Transverse colon (tissue), 4 donors: Measurements from ENCODE around the gene CAV2. TPM values are rescaled to one million over a fixed set of nuclear protein-coding genes. Genes with fewer than 3 reads are reported as not detected.

Source experiments
- DNase-seq: peaks from one replicate; pipeline ENCODE4 v3.0.0-alpha.2; 2019
- H3K27ac ChIP-seq, 4 donors: fragments of 200-600 bp; sonication (generic); 2 replicates each; pipeline ENCODE4 v1.5.1; 2016 to 2018; ENCODE audit warnings: inconsistent platforms in 4 of 4
- H3K27me3 ChIP-seq: fragments of 200-600 bp; sonication (generic); 2 replicates; pipeline ENCODE4 v1.5.1; 2017; ENCODE audit warnings: inconsistent platforms
- H3K36me3 ChIP-seq, 4 donors: fragments of 200-600 bp; sonication (generic); 2 replicates each; pipeline ENCODE4 v1.5.1; 2017 to 2019; ENCODE audit warnings: inconsistent platforms in 4 of 4
- H3K4me1 ChIP-seq, 4 donors: fragments of 200-600 bp; sonication (generic); 2 replicates each; pipeline ENCODE4 v1.5.1; 2017 to 2020; ENCODE audit warnings: inconsistent platforms in 4 of 4
- H3K4me3 ChIP-seq, 4 donors: fragments of 200-600 bp; sonication (generic); 1 replicate in 1 of 4; 2 replicates in 3 of 4; pipeline versions ENCODE4 v1.5.1 to v1.6.1; 2017 to 2019; ENCODE audit warnings: inconsistent platforms in 4 of 4
- H3K9me3 ChIP-seq, 2 donors: fragments of 200-600 bp; sonication (generic); 2 replicates each; pipeline ENCODE4 v1.5.1; 2017 to 2019; ENCODE audit warnings: inconsistent platforms in 2 of 2
- EP300 ChIP-seq: sonication (generic); formaldehyde crosslinking; IDR thresholded peaks from one replicate; pipeline ENCODE4 v1.6.1; 2017; ENCODE audit warnings: antibody characterized with exemption, low read depth
- POLR2A ChIP-seq: fragments of 450-650 bp; IDR thresholded peaks from one replicate; pipeline ENCODE4 v1.6.1; 2016; ENCODE audit warnings: antibody characterized with exemption, mild to moderate bottlenecking, moderate library complexity
- POLR2AphosphoS5 ChIP-seq, 3 donors: sonication (generic); formaldehyde crosslinking; IDR thresholded peaks; one replicate each; pipeline ENCODE4 v1.6.1; 2016; ENCODE audit warnings: antibody characterized with exemption in 3 of 3
- WGBS, 2 donors: methylation state at CpG; one replicate each; pipeline ENCODE4 v1.1.5; 2018; ENCODE audit warnings: low coverage in 1 of 2; 5-methylcytosine and 5-hydroxymethylcytosine counted together
- in situ Hi-C, 4 donors: fragments of 200-750 bp; cut with MboI; loops; one replicate each; pipeline versions ENCODE4 v1.15.0 to v1.15.1; 2017; ENCODE audit warnings: low sequenced_read_pairs in 3 of 4, low pct_ligation_motif_present in 1 of 4, low pct_unique_long_range_greater_than_20kb in 1 of 4
- intact Hi-C: fragments of 100-400 bp; cut with DNase I; formaldehyde crosslinking; loops from one replicate; pipeline ENCODE4 v1.15.1; 2023; ENCODE audit warnings: low total_unique reads
- total RNA-seq, 4 donors: library from RNA; depleted of rRNA; stranded (reverse); fragments of >200 nt; gene quantifications; one replicate each; pipeline ENCODE4 v1.1.0, GENCODE V29; 2016
- TF ChIP-seq, protein P1 (sequence below), 5 experiments: fragments of 200-600 bp in 3 of 5; fragments of 450-650 bp in 2 of 5; sonication (generic) in 3 of 5; IDR thresholded peaks; 1 replicate in 2 of 5; 2 replicates in 3 of 5; pipeline ENCODE4 v1.5.1; 2016 to 2017; ENCODE audit warnings: antibody characterized with exemption in 5 of 5, inconsistent platforms in 3 of 5, mild to moderate bottlenecking in 2 of 5, moderate library complexity in 1 of 5

The CAV2 gene
- total RNA-seq, 4 donors from 2014 or later, result 4.1 to 28.3 (median 13.9) TPM

DNA sequence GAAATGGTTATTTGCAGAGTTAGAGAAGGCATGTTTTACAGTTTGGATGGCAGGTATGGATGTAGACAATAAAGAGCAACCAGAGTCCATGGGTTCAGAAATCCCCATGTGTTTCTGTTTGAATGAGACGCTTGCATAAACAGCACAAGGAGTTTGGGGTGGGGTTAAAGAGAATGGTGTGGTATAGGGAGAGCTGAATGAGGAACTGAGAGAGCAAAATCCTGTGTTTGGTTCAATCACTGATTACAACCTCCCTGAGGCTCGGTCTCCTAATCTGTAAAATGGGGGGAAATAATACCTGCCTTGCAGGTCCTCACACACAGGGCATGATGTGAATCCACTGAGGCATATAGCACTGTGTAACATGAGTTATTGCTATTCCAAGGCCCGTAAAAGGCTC lies 49.0 kb downstream of the CAV2 start:
- H3K36me3 ChIP-seq, result no peaks in the 10 kb centered on the region
- H3K27ac ChIP-seq, result peak overlapping the region in 2 of 4 donors; percentile 7 to 64
- no peak overlapping the region for H3K4me3 ChIP-seq
- no peaks in the 10 kb centered on the region for H3K9me3 ChIP-seq
- no peak for DNase-seq
- H3K27me3 ChIP-seq, result no peaks in the 10 kb centered on the region
- TF ChIP-seq POLR2AphosphoS5 (IDR thresholded peaks at IDR 0.05), result no peak
- TF ChIP-seq POLR2A, result no peak
- no peak for TF ChIP-seq EP300
- TF ChIP-seq, protein P1, sequence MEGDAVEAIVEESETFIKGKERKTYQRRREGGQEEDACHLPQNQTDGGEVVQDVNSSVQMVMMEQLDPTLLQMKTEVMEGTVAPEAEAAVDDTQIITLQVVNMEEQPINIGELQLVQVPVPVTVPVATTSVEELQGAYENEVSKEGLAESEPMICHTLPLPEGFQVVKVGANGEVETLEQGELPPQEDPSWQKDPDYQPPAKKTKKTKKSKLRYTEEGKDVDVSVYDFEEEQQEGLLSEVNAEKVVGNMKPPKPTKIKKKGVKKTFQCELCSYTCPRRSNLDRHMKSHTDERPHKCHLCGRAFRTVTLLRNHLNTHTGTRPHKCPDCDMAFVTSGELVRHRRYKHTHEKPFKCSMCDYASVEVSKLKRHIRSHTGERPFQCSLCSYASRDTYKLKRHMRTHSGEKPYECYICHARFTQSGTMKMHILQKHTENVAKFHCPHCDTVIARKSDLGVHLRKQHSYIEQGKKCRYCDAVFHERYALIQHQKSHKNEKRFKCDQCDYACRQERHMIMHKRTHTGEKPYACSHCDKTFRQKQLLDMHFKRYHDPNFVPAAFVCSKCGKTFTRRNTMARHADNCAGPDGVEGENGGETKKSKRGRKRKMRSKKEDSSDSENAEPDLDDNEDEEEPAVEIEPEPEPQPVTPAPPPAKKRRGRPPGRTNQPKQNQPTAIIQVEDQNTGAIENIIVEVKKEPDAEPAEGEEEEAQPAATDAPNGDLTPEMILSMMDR (IDR thresholded peaks at IDR 0.05), result no peak
- in situ Hi-C loops (no loop called here), intact Hi-C loops (no loop called here)
- 30 to 56% methylated on average over 2 to 3 of the region's 3 CpGs for WGBS, 2 donors
- peaks cover 0 to 5% (median 0%) of the 10 kb centered on the region in 4 donors for H3K4me1 ChIP-seq

DNA sequence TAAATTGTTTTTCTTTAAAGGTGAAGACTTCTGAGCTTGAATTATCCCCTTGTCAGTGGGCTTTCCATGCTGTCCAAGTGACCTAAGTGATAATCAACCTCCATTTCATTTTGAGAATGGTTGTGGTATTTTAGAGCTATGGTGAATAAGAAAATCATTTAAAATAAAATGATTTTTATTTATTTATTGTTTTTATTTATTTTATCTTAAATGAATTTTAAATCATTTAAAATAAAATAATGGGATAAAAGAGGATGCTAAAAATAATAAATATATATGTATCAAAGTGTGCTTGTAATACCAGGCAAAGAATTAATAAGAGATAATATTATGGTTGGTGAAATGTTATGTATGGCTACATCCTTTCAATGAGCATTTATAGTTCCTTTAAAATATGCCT lies 49.8 kb downstream of the CAV2 start:
- TF ChIP-seq POLR2AphosphoS5 (IDR thresholded peaks at IDR 0.05), result no peak
- no peak for TF ChIP-seq POLR2A
- intact Hi-C loops (no loop called here), in situ Hi-C loops (no loop called here)
- Histone ChIP-seq H3K27me3 (no peaks in the 10 kb centered on the region), H3K9me3 (no peaks in the 10 kb centered on the region), H3K4me1 (peaks cover 0 to 3% (median 0%) of the 10 kb centered on the region in 4 donors), H3K27ac (peak overlapping the region in 1 of 4 donors; percentile 7), H3K4me3 (no peak overlapping the region), H3K36me3 (no peaks in the 10 kb centered on the region)
- DNase-seq, result no peak

DNA sequence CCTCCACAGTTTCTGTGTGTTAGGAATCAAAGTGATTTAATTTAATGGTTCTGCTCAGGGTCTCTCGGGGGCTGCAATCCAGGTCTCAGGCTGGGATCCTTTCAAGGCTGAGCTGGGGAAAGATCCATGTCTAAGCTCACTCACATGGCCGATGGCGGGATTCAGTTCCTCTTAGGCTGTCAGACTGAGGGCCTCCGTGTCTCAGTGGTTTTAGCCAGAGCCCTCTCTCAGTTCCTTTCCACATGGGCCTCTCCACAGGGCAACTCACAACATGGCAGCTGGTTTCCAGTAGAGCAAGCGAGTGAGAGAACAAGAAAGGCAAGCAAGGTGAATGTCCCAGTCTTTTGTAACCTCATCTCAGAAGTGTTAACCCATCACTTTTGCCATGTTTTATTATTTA lies 52.2 kb downstream of the CAV2 start:
- intact Hi-C loops (no loop called here), in situ Hi-C loops (no loop called here)
- H3K36me3 ChIP-seq, result no peaks in the 10 kb centered on the region
- no peaks in the 10 kb centered on the region for H3K27me3 ChIP-seq
- WGBS, 2 donors, result 80% methylated on average over 5 of the region's 5 CpGs; no CpG with 5 or more reads in 1 of the 2 donors
- no peak overlapping the region for H3K4me3 ChIP-seq
- H3K9me3 ChIP-seq, result no peaks in the 10 kb centered on the region
- TF ChIP-seq EP300, result no peak
- TF ChIP-seq POLR2AphosphoS5 (IDR thresholded peaks at IDR 0.05), result no peak
- TF ChIP-seq, protein P1 (IDR thresholded peaks at IDR 0.05), result no peak
- TF ChIP-seq POLR2A, result no peak
- no peak for DNase-seq
- peak overlapping the region in 2 of 4 donors; percentile 5 to 63 for H3K27ac ChIP-seq
- H3K4me1 ChIP-seq, result no peaks in the 10 kb centered on the region

DNA sequence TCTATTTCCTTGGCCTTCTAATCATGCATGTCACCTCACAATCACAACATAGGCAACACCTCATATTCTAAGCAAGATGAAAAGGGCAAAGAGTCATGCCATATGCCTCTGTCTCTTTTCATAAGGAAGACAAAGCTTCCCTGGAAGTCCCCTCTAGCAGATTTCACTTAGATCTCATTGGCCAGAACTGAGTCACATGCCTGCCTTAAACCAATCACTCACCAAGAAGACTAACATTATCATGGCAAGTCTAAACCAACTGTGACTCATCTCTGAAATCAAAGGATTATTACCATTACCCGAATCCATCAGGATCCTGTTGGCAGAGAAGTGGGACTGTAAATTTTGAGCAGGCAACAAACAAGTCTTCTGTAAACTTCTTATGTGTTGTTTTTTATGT lies 53.1 kb downstream of the CAV2 start:
- Histone ChIP-seq H3K9me3 (no peaks in the 10 kb centered on the region), H3K4me1 (no peaks in the 10 kb centered on the region), H3K36me3 (no peaks in the 10 kb centered on the region), H3K4me3 (no peak overlapping the region), H3K27me3 (no peaks in the 10 kb centered on the region), H3K27ac (peak overlapping the region in 3 of 4 donors; percentile 10 to 63 (median 21))
- WGBS, 2 donors, result 59% methylated on average over 1 of the region's 1 CpG; no CpG with 5 or more reads in 1 of the 2 donors
- intact Hi-C loops (no loop called here), in situ Hi-C loops (no loop called here)
- DNase-seq, result no peak
- TF ChIP-seq EP300, result no peak
- no peak for TF ChIP-seq POLR2AphosphoS5 (IDR thresholded peaks at IDR 0.05)
- no peak for TF ChIP-seq POLR2A
- TF ChIP-seq, protein P1 (IDR thresholded peaks at IDR 0.05), result no peak
